AML-193 (cell line): ENCODE measurements around the gene TMSB10.
"Not testable (repeated sequence)": the region's sequence is repeated elsewhere in the genome, so short reads cannot be mapped to it uniquely, and the experiment has no call there.

Experiments used
- DNase-seq, 2 experiments: peaks; one replicate each; lab custom pipeline; 2025; lab: John Stamatoyannopoulos, UW

Gene TMSB10

DNA sequence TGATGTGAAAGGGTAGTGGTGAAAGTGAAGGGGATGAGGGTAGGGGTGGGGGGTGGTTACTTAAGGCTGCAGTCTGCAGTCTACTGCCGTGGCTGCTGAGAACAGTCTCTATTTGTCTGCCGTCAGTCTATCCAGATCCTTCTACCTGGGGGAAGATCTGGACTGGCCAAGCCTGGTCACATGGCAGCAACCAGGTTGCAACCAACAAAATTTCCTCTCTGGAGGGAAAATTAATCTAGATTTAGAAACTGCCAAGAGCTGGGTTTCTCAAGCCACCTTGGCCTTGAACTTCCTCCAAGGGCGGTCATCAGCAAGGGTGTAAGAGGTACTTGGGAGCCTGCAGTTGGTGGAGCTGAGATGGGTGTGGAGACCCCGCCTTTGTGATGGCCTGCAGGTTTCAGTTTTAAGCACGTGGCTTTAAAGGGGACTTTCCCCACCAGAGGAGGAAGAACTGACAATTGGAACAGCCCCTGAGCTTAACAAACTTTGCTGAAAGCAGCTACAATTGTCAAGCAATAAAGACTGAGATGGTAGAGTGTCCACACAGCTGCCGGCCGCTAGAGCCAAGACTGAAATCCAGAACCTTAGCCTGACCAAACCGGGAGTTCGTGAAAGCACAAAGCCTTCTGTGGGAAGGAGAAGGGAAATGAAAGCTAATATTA, 34.1 kb downstream of the TMSB10 start:
- DNase-seq: peak in 1 of 2 experiments; percentile 16

- no peak for DNase-seq
Observed at GRCh38 chr2:84940088-84940470, 34.6 kb downstream of the TMSB10 start.

- DNase-seq: peak; percentile 75 to 82
Observed at GRCh38 chr2:84940831-84941412, 35.5 kb downstream of the TMSB10 start.

DNA sequence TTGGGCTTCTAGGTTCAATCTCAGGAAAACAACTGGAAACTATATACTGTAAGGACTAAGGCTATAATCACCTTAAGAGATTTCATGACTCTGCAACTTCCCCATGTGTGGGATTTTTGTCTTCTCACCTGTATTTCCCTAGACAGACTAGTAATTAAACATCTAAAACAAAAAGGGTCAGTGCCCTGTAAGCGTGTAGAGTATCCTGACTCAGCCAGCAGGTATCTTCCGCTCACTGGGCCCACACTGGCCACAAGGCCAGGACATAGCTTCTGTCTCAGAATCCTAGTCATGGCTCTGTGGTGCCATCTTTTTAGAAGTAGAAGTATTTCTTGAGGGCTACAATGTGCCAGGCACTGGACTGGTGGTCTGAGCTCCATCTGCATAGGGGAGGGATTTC, 36.7 kb downstream of the TMSB10 start:
- DNase-seq: no peak

DNA sequence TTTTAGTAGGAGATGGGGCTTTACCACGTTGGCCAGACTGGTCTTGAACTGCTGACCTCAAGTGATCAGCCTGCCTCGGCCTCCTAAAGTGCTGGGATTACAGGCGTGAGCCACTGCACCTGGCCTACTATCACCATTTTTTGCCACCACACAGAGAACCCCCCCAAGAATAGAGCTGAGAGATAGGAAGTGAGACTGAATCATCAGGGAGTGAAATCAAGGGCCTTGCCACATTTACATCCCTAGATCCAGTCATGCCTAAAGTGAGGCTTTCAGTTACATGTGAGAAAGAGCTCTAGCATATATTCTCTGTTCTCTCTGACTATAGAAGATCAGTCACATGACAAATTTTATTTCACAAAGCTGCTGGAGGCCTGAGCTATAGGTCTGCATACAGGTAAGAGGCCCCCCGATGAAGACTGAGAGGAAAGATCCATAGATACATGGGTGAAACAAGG, 37.5 kb downstream of the TMSB10 start:
- DNase-seq: no peak

DNA sequence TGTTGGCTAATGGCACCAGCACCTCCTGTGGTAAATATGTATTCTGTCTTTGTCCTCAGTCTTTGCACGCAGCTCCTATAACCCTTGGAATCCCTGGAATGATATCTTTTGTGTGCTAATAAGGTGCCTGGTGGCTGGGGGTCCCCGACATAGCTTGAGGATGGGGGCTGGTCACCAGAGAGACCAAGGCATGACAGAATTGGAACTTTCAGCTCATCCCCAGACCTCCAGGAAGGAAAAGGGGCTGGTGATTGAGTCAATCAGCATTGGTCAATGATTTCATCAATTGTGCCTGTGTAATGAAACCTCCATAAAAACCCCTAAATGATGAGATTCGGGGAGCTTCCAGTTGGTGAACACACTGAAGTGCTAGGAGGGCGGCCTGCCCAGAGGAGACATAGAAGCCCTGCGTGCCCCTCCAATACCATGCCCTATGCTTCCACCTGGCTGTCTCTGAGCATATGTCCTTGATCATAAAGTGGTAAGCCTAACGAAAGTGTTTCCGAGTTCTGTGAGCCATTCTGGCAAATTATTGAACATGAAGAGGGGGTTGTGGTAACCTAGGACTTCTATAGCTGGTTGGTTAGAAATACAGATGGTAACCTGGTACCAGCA, 38.9 kb downstream of the TMSB10 start:
- no peak for DNase-seq

GRCh38 chr2:84945838-84946203, 40.4 kb downstream of the TMSB10 start:
- DNase-seq: not testable (repeated sequence)

DNA sequence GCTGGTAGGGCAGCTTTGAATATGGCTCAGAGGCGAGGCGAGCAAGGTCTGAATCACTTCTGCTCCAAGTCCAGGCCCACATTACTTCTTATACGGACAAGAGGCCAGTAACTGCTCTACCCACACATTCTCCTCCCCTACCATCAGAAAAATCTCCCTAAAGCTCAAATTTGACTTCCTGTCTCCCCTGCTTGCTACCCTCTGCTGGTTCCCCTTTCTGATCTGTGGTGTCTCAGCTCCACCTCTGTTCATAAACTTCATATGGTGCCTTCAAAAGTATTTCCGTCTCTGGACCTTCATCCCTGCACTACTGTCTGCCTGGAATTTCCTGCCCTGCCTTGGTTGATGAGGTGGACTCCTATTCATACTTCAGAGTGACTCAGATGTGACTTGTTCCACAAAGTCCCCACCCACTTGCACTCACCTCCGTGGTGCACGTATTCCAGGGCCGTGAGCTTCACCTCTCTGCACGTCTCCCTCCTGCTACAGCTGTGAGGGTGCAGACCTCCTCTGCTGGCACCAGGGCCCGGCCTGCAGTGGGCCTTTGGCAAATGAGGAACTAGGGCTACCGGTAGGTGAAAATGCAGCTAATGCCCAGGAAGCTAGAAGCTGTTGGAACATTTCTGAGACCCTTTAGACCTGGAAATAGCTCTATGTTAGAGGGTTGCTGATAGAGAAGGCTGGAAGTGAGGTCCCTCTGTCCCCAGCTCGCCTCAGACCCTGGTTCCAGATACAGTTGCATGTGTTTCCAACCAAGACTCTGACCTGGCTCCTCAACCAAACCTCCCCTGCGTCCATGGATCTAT, 41.0 kb downstream of the TMSB10 start:
- peak; percentile 79 to 80 for DNase-seq

- no peak for DNase-seq
Observed at GRCh38 chr2:84947010-84947593, 41.6 kb downstream of the TMSB10 start.

- no peak for DNase-seq
Observed at GRCh38 chr2:84953535-84953934, 48.1 kb downstream of the TMSB10 start.

- DNase-seq: no peak
Observed at GRCh38 chr2:84954329-84954728, 48.9 kb downstream of the TMSB10 start.
